Glomerular visceral epithelial cell (primary cell): ENCODE data around the gene SUGP2.

ENCODE experiments used
- DNase-seq: peaks from one replicate; pipeline ENCODE4 v3.0.0-alpha.2; 2016; ENCODE audit errors: extremely low spot score

SUGP2 gene

DNA sequence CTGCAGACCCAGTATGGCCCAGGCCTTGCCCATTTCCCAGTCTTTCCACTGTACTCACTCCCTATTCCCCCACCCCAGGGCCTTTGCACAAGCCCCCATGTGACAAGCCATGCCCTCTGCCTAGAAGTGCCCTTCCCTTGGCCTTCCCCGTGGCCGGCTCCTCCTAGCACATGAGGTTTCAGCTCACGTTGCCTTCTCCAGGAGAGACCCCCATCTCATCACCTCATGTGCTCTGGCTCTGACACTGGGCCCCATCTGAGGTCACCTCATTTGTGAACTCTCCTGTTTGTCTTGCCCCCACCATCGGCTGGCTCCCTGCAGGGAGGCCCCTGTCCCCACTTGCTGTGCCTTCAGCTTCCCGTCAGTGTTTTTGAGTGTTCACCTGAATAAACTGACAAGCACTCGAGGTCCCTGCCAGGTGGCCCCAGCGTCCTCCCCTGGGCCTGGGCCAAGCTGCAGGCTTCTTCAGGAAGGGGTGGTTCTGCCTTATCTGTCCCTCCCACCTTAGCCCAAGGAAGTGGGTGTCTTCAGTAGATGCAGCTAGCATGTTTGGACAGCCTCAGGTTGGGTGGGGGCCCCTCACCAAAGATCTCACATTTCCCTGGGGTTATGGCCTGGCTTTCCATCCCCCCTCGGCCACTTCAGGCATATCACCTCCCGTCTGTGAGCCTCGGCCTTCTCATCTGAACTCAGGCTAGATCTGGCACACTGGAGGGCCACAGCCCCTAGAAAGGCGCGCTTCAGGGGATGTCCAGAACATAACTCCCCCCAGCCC lies 26.7 kb upstream of the SUGP2 start:
- DNase-seq, result no peak

DNA sequence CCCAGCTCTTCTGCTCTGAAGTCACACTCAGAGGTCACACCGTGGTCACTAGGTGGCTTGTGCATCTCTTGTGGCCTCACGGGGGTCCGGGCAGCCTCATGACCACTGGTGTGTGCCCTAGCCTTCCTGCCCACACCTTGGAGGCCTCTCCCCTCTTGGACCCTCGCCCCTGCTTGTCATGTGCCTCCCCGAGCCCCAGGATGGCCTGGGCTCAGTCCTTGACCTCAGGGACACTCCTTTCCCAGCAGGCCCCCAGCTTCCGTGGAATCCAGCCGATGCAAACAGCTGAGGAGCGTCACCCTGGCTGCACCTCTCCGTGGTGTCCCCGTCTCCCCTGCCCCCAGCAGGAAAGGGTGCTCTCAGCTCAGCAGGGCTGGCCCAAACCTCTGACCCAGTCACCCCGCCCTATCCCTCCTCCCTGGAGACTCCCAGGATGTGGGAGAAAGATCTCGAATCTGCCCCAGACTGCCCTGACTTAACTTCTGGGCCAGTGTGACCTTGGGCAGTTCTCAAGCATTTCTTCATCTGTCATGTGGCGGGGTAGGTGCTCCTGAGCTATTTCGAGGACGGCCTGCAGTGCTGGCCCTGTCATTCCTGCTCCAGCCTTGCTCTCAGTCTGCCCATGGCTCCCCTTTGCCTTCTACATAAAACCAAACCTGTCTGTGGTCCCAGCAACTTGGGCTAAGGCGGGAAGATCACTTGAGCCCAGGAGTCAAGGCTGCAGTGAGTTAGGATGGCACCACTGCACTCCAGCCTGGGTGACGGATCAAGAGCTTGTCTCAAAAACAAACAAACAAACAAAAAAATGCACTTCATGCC lies 25.9 kb upstream of the SUGP2 start:
- DNase-seq, result no peak

GRCh38 chr19:19057720-19058119 lies 24.4 kb upstream of the SUGP2 start:
- DNase-seq, result no peak

DNA sequence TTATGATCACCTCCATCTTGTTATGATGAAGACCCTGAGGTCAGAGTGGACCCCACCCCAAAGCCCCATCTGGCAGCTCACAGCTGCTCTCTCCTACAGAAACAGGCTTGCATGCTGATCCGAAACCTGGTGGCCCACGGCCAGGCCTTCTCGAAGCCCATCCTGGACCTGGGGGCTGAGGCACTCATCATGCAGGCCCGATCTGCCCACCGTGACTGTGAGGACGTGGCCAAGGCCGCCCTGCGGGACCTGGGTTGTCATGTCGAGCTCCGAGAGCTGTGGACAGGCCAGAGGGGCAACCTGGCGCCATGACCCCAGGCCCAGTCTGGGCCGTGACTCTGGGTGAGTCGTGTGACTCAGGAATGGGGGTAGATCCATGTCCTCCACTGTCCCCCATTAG lies 24.0 kb upstream of the SUGP2 start:
- DNase-seq, result no peak

DNA sequence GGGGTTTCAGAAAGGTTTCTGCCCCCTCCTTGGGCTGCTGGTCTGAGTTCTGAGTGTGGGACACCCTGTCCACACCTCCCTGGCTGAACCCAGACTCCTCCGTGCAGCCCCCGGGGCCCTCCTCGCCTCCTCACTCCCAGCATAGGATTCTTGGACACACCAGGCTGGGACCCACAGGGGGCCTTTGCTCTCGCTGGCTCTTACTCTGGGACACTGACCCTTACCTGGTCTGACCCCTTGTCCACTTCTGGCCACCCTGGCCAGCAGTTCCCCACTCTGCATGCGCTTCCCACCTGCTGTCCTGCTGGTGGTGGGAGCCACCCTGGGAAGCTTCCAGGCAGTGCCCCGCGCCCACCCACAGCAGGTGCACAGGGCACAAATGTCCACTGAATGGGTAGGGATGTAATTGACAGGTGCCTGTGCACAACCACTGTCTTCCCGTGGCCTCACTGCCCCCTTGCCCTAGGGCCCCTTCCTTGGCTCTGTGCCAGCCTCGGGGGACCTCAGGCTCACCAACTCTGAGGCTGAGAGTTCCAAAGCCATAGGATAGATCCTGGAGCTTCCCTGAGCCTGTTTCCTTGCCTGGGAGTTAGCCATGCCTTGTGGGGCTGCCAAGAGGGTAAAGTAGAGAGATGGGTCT lies 23.4 kb upstream of the SUGP2 start:
- DNase-seq, result no peak

GRCh38 chr19:19055701-19056100 lies 22.4 kb upstream of the SUGP2 start:
- no peak for DNase-seq

DNA sequence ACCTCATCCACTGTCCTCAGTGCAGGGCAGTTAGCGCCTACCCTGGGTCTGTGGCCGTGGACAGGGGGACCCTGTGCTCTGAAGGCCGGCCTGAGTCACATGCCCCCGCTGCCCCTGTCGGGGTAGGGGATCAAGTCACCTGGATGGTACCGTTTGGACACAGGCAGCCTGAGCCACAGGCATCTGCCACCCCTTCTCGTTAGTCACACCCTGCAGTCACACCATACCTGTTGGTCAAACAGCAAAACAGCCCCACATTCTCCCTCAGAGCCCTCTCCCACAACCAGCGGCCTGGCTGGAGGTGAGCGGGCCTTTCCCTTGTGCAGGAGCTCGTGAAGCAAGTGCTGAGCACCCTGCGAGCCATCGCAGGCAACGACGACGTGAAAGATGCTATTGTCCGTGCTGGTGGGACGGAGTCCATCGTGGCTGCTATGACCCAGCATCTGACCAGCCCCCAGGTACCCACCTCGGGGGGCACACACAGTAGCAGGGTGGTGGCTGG lies 21.7 kb upstream of the SUGP2 start:
- no peak for DNase-seq

DNA sequence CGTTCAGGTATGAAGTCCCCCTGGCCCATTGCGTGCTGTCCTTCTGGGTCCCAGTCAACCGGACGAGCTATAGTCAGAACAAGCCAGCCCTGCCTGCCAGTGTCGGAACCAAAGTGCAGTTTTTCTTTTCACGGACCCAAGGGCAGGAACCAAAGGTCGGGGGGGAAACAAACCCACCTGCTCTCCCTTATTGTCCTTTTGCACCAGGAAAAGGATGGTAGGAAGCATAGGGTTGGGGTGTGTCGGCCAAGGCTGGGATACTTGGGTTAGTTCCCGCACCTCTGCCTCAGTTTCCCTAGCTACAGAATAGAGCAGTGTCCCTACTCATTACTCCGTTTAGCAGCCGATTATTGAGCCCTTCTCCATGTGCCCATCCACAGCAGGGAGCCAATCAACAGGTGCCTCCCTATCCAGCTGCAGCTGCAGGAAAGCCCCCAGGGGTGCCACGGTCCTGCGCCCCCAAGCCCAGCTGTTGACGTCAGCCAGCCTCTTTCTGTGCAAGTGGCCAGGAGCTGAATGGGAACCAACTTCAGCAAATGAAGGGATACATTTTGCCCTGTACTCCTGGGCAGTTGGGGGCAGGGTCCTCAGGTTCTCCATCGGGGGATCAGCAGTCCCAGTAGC lies 21.1 kb upstream of the SUGP2 start:
- DNase-seq, result no peak

DNA sequence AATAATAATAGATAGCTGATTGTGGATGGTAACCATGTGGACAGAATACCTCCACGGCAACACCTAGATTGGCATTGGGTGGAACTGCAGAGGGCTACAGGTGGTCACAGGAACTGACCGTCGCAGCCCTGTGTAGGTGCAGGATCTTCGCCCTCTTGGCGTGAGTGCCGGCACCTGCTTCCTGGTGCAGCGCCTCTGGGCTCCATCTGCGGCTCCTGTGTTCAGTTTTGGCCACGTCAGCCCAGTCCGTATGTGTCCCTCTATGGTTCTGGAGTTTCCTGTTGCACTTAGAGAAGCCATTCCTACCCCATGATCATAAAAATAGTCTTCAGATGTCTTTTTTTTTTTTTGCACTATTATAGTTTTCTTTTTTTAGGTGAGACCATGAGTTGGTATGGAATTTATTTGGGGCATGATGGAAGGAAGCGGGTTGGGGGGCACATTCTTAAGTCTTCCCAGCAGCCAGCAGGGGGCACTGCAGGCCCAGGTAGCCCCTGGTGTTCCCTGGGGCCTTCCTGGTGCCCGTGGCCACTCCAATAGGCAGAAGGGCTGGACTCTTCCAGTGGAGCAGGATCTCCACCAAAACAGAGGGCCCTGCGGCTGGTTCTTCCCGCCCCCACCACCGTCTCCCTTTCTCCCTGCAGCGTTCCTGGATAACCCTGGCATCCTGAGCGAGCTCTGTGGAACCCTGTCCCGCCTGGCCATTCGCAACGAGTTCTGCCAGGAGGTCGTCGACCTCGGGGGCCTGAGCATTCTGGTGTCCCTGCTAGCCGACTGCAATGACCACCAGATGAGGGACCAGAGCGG lies 20.4 kb upstream of the SUGP2 start:
- DNase-seq, result peak; percentile 52

- no peak for DNase-seq
These were observed 19.6 kb upstream of the SUGP2 start for GRCh38 chr19:19052921-19053320.

GRCh38 chr19:19051478-19052213 lies 18.3 kb upstream of the SUGP2 start:
- DNase-seq, result no peak

GRCh38 chr19:19050731-19051130 lies 17.4 kb upstream of the SUGP2 start:
- no peak for DNase-seq

DNA sequence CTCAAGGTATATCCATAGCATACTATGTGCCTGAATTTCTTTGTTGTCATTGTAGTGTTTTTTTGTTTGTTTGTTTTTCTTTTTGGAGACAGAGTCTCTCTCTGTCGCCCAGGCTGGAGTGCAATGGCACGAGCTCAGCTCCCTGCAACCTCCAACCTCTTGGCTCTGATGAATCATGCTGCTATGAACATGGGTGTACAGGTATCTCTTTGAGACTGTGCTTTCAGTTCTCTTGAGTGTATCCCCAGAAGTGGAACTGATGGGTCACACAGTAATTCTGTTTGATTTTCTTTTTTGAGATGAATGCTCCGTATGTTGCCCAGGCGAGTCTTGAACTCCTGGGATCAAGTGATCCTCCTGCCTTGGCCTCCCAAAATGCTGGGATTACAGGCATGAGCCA lies 16.8 kb upstream of the SUGP2 start:
- no peak for DNase-seq

- DNase-seq, result no peak
These were observed 16.1 kb upstream of the SUGP2 start for GRCh38 chr19:19049406-19049805.

- DNase-seq, result no peak
These were observed 10.6 kb upstream of the SUGP2 start for GRCh38 chr19:19043881-19044280.

DNA sequence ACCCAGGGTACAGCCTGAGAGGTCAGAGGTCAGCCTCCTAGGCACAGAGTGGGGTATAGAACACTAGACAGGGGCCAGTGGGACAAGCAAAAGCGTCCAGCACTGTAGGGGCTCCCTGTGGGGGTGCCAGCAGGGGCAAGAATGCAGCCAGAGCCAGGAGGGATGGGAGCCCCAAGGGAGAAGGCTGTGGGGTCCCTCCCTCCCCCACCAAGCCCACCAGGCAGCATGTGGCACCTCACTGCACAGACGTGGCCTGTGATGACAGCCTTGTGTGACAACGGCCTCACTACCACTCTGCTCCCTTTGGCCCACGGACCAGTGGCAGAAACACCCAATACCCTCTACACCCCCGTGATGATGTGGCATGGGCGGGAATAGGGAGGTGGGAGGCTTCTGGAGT lies 10.2 kb upstream of the SUGP2 start:
- no peak for DNase-seq

DNA sequence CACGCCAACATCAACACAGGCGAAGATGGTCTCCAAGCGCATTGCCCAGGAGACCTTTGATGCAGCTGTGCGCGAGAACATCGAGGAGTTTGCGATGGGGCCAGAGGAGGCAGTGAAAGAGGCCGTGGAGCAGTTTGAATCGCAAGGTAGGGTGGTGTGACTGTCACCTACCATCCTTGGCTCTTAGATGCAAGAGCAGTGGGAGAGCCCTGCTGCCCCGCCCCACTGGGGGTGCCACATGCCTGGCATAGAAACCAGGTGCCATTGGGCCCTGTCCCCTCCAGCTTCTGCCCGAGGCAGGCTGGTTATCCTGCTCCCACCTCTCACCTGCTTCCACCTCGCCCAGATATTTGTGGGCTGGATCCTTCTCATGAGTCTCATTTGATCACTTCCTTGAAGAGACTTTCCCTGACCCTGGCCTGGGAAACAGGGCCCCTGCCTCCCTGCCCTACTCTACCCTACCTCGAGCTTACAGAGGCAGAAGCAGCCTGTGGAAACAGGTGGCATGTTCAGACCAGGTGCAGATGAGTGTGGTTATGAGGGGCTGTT lies 9.5 kb upstream of the SUGP2 start:
- DNase-seq, result no peak

DNA sequence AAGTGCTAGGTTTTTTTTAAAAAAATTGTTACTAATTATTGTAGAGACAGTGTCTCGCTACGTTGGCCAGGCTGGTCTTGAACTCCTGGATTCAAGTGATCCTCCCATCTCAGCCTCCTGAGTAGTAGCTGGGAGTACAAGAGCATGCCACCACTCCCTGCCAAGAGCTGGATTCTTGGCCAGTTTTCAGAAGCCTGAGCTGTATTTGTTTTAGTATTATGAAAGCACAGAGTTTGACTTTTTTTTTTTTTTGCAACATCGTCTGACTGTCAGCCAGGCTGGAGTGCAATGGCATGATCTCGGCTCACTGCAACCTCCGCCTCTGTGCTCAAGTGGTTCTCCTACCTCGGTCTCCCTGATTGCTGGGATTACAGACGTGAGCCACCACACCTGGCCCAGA lies 7.1 kb upstream of the SUGP2 start:
- DNase-seq, result no peak

GRCh38 chr19:19039901-19040300 lies 6.6 kb upstream of the SUGP2 start:
- no peak for DNase-seq

GRCh38 chr19:19034204-19034624 lies 897 bp upstream of the SUGP2 start:
- peak; percentile 70 for DNase-seq

DNA sequence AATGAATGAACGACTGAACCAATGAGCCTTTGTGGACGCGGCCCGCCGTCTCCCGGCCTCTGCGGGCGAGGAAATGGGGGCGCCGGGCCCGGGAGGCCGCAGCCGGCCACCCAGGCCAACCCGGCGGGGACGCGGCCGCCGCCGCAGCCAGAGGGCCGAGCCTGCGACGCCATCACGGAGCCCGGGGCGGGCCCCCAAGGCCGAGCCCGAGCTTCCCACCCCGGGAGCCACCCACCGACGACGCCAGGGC lies 216 bp downstream of the SUGP2 start:
- DNase-seq, result no peak
